Endothelial cell (in vitro differentiated cells): Measurements from ENCODE around the gene SUN5. TPM values are rescaled to one million over a fixed set of nuclear protein-coding genes. Genes with fewer than 3 reads are reported as not detected.

Experiments
- DNase-seq: peaks from one replicate; pipeline ENCODE4 v3.0.0; 2021; ENCODE audit warnings: low spot score
- H3K27ac Mint-ChIP-seq: one replicate; pipeline ENCODE4 v1.8.0; 2021; ENCODE audit warnings: mixed read lengths, inconsistent platforms; ENCODE audit not compliant: unreplicated experiment
- H3K27me3 Mint-ChIP-seq: one replicate; pipeline ENCODE4 v1.8.0; 2021; ENCODE audit warnings: mild to moderate bottlenecking, moderate library complexity, mixed read lengths, inconsistent platforms; ENCODE audit not compliant: unreplicated experiment
- H3K36me3 Mint-ChIP-seq: one replicate; pipeline ENCODE4 v1.8.0; 2021; ENCODE audit warnings: mild to moderate bottlenecking, low read depth, mixed read lengths, inconsistent platforms; ENCODE audit not compliant: unreplicated experiment
- H3K4me1 Mint-ChIP-seq: one replicate; pipeline ENCODE4 v1.8.0; 2021; ENCODE audit warnings: mild to moderate bottlenecking, mixed read lengths, inconsistent platforms; ENCODE audit not compliant: unreplicated experiment
- H3K4me3 Mint-ChIP-seq: one replicate; pipeline ENCODE4 v1.8.0; 2021; ENCODE audit warnings: mild to moderate bottlenecking, mixed read lengths, inconsistent platforms; ENCODE audit not compliant: unreplicated experiment
- H3K9me3 Mint-ChIP-seq: one replicate; pipeline ENCODE4 v1.8.0; 2021; ENCODE audit warnings: mixed read lengths, inconsistent platforms; ENCODE audit not compliant: unreplicated experiment
- CTCF ChIP-seq: fragments of 200-600 bp; sonication (generic); IDR thresholded peaks from one replicate; pipeline ENCODE4 v1.5.0; 2021; ENCODE audit warnings: antibody characterized with exemption; ENCODE audit not compliant: unreplicated experiment
- total RNA-seq: library from RNA; stranded (reverse); fragmentation: NEBNext Ultra II Directional; extraction: Animal tissue kit (Norgen Biotek cat#: 25700); gene quantifications from one replicate; pipeline ENCODE4 v1.2.1, GENCODE V29; 2021; ENCODE audit not compliant: unreplicated experiment

The SUN5 gene
- total RNA-seq, 1 donor from 2014 or later = not detected

- Mint-ChIP-seq H3K4me1 (peaks cover 34% of the 10 kb centered on the region), H3K4me3 (no peak overlapping the region), H3K27ac (no peak overlapping the region), H3K36me3 (peaks cover 6% of the 10 kb centered on the region), H3K27me3 (peaks cover 2% of the 10 kb centered on the region), H3K9me3 (no peaks in the 10 kb centered on the region)
- no peak for TF ChIP-seq CTCF
- DNase-seq = peak; percentile 41
These were observed 31.8 kb downstream of the SUN5 start for GRCh38 chr20:32972181-32973076.

- Mint-ChIP-seq H3K36me3 (peaks cover 4% of the 10 kb centered on the region), H3K27ac (no peak overlapping the region), H3K9me3 (no peaks in the 10 kb centered on the region), H3K27me3 (peaks cover 2% of the 10 kb centered on the region), H3K4me3 (no peak overlapping the region), H3K4me1 (peaks cover 38% of the 10 kb centered on the region)
- no peak for TF ChIP-seq CTCF
- no peak for DNase-seq
These were observed 32.5 kb downstream of the SUN5 start for GRCh38 chr20:32971703-32972161.

- no peak for TF ChIP-seq CTCF
- no peak overlapping the region for H3K4me3 Mint-ChIP-seq
- no peak for DNase-seq
- peaks cover 2% of the 10 kb centered on the region for H3K27me3 Mint-ChIP-seq
- H3K27ac Mint-ChIP-seq = no peak overlapping the region
- H3K9me3 Mint-ChIP-seq = no peaks in the 10 kb centered on the region
- H3K4me1 Mint-ChIP-seq = peaks cover 37% of the 10 kb centered on the region
- H3K36me3 Mint-ChIP-seq = no peaks in the 10 kb centered on the region
These were observed 33.3 kb downstream of the SUN5 start for GRCh38 chr20:32970973-32971300.

GRCh38 chr20:32970115-32970972, 33.9 kb downstream of the SUN5 start:
- DNase-seq = no peak
- H3K9me3 Mint-ChIP-seq = no peaks in the 10 kb centered on the region

More at GRCh38 chr20:32970115-32970972, 33.9 kb downstream of the SUN5 start:
- Mint-ChIP-seq H3K27ac (peak overlapping the region; percentile 79), H3K36me3 (no peaks in the 10 kb centered on the region), H3K4me1 (peaks cover 37% of the 10 kb centered on the region), H3K27me3 (peaks cover 2% of the 10 kb centered on the region), H3K4me3 (no peak overlapping the region)
- no peak for TF ChIP-seq CTCF
